Large intestine (tissue), 3 donors: Measurements from ENCODE around the gene SLC2A13. TPM values are rescaled to one million over a fixed set of nuclear protein-coding genes. Genes with fewer than 3 reads are reported as not detected.

ENCODE experiments used
- DNase-seq, 2 donors: peaks; one replicate each; pipeline versions ENCODE4 v3.0.0 to v3.0.0-alpha.2; 2013
- H3K27ac ChIP-seq: one replicate; pipeline ENCODE4 v1.5.1; 2013; ENCODE audit warnings: low read length
- H3K27me3 ChIP-seq: 2 replicates; pipeline ENCODE4 v1.6.1; 2013; ENCODE audit warnings: low read length; ENCODE audit not compliant: control insufficient read depth, insufficient read depth
- H3K36me3 ChIP-seq: 2 replicates; pipeline ENCODE4 v1.6.1; 2013; ENCODE audit warnings: low read length; ENCODE audit not compliant: control insufficient read depth, insufficient read depth
- H3K4me1 ChIP-seq: one replicate; pipeline ENCODE4 v1.6.1; 2013; ENCODE audit warnings: low read length; ENCODE audit not compliant: control insufficient read depth, insufficient read depth
- H3K4me3 ChIP-seq: one replicate; pipeline ENCODE4 v1.5.1; 2013; ENCODE audit warnings: low read length
- H3K9me3 ChIP-seq: one replicate; pipeline ENCODE4 v1.6.1; 2013; ENCODE audit warnings: mild to moderate bottlenecking, low read depth, low read length, moderate library complexity; ENCODE audit not compliant: control insufficient read depth
- WGBS: methylation state at CpG from one replicate; pipeline ENCODE4 v1.1.5; 2013; ENCODE audit warnings: low lambda C conversion rate; ENCODE audit not compliant: insufficient coverage; 5-methylcytosine and 5-hydroxymethylcytosine counted together
- polyA plus RNA-seq: library from polyadenylated mRNA; unstranded; fragments of 120-200 nt; gene quantifications from one replicate; pipeline ENCODE4 v1.2.1, GENCODE V29; 2013

Gene SLC2A13
- polyA plus RNA-seq, 1 donor: 21.4 TPM

DNA sequence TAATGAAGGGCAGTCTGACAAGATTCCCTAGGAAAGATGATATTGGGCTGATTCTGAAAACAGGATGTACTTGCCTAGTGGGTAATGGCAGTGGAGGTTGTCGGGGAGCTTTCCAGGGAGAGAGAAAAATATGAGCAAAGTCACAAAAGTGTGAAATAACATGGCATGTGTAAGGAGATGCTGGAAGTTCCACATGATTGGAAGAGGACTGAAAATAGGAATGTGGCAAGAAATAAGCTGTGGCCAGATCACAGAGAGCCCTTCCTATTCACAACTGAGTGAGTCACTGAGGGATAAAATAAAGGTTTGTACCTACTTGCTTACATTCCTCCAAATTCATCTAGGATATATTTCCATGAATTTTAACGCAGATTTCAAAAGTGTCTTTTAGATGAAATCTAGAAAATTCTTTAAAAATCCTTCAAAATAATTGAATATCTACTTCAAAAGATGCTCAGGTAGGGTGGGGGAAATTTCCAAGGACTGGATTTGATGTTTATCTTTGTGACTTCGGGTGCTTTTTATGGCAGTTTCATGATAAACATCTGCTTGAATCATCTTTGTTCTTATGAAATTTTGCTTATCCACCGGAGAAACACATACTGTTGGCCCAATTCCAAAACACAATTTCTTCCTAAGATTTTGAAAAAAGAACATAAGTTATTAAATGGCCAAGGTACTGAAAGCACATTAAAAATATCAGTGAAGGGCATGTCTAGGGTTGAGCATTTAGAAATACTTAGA is 36.3 kb upstream of the SLC2A13 start:
- DNase-seq: no peak
- H3K36me3 ChIP-seq: no peaks in the 10 kb centered on the region
- H3K27ac ChIP-seq: no peak overlapping the region
- H3K27me3 ChIP-seq: no peaks in the 10 kb centered on the region
- H3K4me3 ChIP-seq: no peak overlapping the region
- no peaks in the 10 kb centered on the region for H3K4me1 ChIP-seq
- 100% methylated on average over 1 of the region's 4 CpGs for WGBS
- no peaks in the 10 kb centered on the region for H3K9me3 ChIP-seq

DNA sequence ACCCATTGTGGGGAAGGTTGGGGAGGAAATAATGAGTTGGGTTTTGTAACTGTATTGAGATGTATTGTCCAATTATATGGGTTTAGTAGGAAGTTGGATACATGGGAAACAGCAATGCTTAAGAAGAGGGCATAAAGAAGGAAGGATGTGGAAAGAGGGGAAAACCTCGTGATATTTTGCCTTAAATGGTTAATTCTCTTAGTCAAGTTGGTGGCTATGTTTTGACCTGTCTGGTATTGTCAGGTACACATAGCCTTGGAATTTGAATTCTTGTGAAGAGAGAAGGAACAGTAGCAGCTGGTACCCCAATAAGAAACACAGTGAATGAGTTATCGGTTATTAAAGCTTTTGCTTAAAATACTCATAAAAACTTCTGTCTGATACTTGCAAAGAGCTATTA is 32.6 kb upstream of the SLC2A13 start:
- 100% methylated on average over 1 of the region's 2 CpGs for WGBS
- Histone ChIP-seq H3K36me3 (no peaks in the 10 kb centered on the region), H3K4me1 (no peaks in the 10 kb centered on the region), H3K27ac (no peak overlapping the region), H3K9me3 (no peaks in the 10 kb centered on the region), H3K27me3 (no peaks in the 10 kb centered on the region), H3K4me3 (no peak overlapping the region)
- no peak for DNase-seq

DNA sequence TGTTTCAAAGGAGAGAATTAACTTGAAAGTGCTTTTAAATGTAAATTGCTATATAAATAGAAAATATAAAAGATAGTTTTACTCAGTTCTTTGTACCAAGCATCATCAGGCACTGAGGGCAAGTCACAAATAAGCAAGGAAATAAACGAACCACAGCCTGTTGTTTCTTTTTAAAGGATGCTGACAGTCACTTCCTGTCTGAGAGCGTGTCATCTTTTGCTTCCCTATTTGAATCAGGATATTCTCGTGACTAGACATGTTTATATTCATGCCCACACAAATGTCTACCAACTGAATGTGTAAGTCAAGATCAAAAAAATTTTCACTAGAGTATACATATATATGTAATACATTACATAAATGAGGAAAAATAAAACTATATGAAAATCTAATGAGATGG is 31.4 kb upstream of the SLC2A13 start:
- H3K36me3 ChIP-seq: no peaks in the 10 kb centered on the region
- H3K9me3 ChIP-seq: no peaks in the 10 kb centered on the region
- H3K27ac ChIP-seq: no peak overlapping the region
- no peak overlapping the region for H3K4me3 ChIP-seq
- DNase-seq: no peak
- no peaks in the 10 kb centered on the region for H3K4me1 ChIP-seq
- no peaks in the 10 kb centered on the region for H3K27me3 ChIP-seq
- no CpG with 5 or more reads among the region's 3 CpGs for WGBS

DNA sequence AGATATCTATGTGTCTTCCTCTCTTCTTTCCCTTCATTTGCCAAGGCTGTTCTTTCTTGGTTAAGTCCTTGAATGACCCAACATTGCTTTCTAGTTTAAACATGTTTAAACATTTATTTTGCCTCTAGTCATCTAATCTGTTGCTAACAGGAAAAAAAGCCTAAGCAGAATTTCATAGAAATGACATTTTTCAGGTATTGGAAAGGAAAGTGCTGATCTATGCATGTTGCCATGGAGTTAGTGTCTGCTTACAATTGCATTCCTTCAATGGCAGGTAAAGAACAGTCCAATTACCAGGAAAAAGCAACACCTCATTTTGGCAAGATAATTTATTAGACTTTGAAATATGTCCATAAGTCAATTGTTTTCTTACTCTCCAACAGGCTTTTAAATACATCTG is 21.5 kb upstream of the SLC2A13 start:
- Histone ChIP-seq H3K36me3 (no peaks in the 10 kb centered on the region), H3K4me1 (no peaks in the 10 kb centered on the region), H3K9me3 (no peaks in the 10 kb centered on the region), H3K4me3 (no peak overlapping the region), H3K27ac (no peak overlapping the region), H3K27me3 (no peaks in the 10 kb centered on the region)
- no peak for DNase-seq

DNA sequence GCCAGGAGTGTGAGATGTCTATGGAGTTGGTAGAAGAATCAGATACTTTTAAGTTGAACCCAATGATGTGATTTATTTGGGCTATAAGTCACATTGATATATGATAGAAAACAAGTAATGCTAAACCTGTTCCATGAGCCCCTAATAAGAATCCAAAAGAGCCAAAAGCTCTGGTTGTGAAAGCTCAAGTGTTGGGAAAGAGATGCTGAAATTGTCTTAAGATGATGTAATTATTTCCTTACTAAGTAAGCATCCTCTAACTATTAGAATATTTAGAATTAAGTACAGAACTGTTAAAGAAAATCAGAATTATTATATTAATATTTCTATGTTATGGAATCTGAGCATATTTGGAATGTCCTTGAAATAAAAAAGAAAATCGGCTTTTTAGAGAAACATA is 17.6 kb upstream of the SLC2A13 start:
- Histone ChIP-seq H3K27me3 (no peaks in the 10 kb centered on the region), H3K9me3 (no peaks in the 10 kb centered on the region), H3K4me3 (no peak overlapping the region), H3K4me1 (no peaks in the 10 kb centered on the region), H3K36me3 (no peaks in the 10 kb centered on the region), H3K27ac (no peak overlapping the region)
- no peak for DNase-seq
- 100% methylated on average over 1 of the region's 1 CpG for WGBS

DNA sequence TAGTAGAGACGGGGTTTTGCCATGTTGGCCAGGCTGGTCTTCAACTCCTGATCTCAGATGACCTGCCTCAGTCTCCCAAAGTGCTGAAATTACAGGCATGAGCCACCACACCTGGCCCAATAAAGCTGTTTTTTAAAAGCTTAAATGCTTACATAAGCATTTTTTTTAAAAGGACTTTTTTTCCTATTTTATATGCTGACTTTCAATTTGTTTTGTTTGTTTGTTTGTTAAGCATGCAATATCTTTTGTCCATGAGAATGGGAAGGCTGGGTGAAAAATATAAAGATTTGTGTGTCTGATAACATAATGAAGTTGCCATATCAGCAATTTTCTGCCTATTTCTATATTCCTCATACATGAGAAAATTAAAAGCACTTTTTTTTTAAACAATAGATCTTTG is 17.0 kb upstream of the SLC2A13 start:
- Histone ChIP-seq H3K4me1 (no peaks in the 10 kb centered on the region), H3K27ac (no peak overlapping the region), H3K27me3 (no peaks in the 10 kb centered on the region), H3K4me3 (no peak overlapping the region), H3K36me3 (no peaks in the 10 kb centered on the region), H3K9me3 (no peaks in the 10 kb centered on the region)
- DNase-seq: no peak
- no CpG with 5 or more reads among the region's 1 CpG for WGBS

DNA sequence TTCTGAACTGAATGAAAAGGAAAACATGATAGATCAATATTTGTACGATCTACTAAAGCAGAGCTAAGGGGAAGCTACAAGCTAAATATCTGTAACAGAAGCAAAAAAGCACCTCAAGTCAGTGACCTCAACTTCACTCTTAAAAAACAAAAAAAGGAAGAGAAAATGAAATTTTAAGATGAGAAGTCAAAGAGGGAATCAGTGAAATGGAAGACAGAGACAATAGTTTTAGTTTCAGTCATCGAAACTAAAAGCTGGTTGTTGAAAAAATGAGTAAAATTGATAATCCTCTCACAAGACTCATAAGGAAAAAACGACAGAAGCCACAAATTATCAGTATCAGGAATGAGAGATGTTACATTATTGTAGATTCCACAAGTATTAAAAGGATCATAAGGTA is 11.9 kb upstream of the SLC2A13 start:
- no peaks in the 10 kb centered on the region for H3K4me1 ChIP-seq
- no peaks in the 10 kb centered on the region for H3K9me3 ChIP-seq
- H3K27ac ChIP-seq: no peak overlapping the region
- WGBS: 100% methylated on average over 2 of the region's 3 CpGs
- no peak overlapping the region for H3K4me3 ChIP-seq
- H3K27me3 ChIP-seq: no peaks in the 10 kb centered on the region
- H3K36me3 ChIP-seq: no peaks in the 10 kb centered on the region
- DNase-seq: no peak

DNA sequence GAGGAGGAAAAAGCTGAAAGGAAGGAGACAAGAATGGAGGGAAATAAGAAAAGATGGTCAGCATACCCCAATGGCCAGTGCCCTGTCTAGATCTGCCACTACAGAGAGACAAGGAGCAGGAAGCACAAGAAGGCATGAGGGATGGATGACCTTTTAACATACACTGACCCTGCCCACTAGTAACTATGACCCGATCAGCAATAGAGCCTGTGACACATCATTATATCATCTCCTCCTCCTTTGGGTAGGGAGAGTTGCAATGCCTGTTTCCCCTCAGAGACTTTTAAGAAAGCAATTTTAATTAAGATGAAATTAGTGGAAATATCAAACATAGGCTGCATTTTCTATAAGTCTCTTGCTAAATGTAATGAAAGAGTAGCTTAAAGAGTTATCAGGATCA is 4.7 kb upstream of the SLC2A13 start:
- H3K27ac ChIP-seq: no peak overlapping the region
- H3K27me3 ChIP-seq: no peaks in the 10 kb centered on the region
- H3K9me3 ChIP-seq: no peaks in the 10 kb centered on the region
- H3K36me3 ChIP-seq: no peaks in the 10 kb centered on the region
- DNase-seq: no peak
- H3K4me1 ChIP-seq: peaks cover 3% of the 10 kb centered on the region
- H3K4me3 ChIP-seq: no peak overlapping the region
- no CpG with 5 or more reads among the region's 1 CpG for WGBS

DNA sequence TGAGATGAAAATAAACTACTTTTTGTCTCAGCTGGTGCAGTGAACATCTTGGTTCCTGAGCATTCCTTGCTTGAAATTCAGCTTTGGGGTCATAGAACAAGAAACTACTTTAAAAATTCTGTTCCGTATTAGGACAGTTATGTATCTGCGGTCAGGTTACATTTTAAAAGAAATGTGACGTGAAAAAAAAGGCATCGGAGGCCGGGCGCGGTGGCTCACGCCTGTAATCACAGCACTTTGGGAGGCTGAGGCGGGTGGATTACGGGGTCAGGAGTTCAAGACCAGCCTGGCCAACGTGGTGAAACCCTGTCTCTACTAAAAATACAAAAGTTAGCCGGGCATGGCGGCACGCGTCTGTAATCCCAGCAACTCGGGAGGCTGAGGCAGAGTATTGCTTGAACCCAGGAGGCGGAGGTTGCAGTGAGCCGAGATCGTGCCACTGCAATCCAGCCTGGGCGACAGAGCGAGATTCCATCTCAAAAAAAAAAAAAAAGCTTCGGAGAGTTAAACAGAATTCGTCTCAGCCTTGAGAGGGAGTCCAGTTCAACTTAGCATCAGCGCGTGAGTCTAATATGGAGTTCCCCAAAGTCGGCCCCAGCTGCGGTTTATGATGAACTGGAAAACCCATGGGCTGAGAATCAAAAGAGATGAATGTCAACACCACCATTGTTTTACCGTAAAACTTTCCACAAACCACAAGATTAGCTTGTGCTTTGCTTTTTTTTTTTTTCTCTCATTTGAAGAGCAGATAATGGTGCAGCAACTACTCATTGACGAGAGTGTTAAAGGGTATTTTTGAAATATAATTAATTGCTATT is 2.1 kb upstream of the SLC2A13 start:
- WGBS: 90% methylated on average over 2 of the region's 29 CpGs
- DNase-seq: no peak
- H3K4me3 ChIP-seq: no peak overlapping the region

DNA sequence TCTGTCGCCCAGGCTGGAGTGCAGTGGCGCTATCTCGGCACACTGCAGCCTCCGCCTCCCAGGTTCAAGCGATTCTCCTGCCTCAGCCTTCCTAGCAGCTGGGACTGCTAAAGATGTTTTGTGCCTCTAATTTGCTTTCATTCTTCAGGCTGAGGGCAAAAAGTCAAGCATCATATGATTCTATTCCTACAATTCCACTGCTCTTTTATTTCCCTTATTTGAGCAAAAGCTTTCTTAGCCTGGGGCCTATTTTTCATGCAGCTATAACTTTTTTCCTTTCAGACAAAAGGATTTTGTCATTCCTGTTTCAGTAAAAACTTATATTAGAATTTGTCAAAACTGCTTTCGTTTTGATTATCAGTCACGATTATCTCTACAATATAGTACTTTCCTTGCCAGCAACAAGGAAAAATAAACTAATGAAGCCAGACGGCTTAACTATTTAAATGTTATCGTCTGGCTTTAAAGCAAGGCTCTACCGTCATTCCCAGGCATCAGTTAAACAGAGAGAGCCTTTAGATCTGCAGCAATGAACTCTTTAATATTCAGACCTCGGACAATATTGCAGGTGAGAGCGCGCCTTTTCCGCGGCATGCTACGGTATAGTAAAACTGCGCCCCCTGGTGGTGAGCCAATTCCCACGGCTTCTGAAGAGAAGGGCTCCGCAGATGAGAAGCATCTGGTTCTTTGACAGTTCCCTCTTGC is 1.4 kb upstream of the SLC2A13 start:
- Histone ChIP-seq H3K4me1 (peaks cover 11% of the 10 kb centered on the region), H3K36me3 (no peaks in the 10 kb centered on the region), H3K4me3 (peak overlapping the region; percentile 3), H3K27me3 (no peaks in the 10 kb centered on the region), H3K9me3 (no peaks in the 10 kb centered on the region), H3K27ac (no peak overlapping the region)
- 39% methylated on average over 2 of the region's 19 CpGs for WGBS
- peak; percentile 62 to 67 for DNase-seq

More for the DNA sequence above, 2.1 kb upstream of the SLC2A13 start:
- Histone ChIP-seq H3K36me3 (no peaks in the 10 kb centered on the region), H3K27me3 (no peaks in the 10 kb centered on the region), H3K4me1 (peaks cover 10% of the 10 kb centered on the region), H3K9me3 (no peaks in the 10 kb centered on the region), H3K27ac (no peak overlapping the region)
